Skeletal muscle satellite cell (primary cell): ENCODE data around the gene RAB11FIP5.

Experiments used
- H3K27me3 ChIP-seq: 2 replicates; pipeline ENCODE4 v1.7.0; 2013; ENCODE audit warnings: low read length; ENCODE audit not compliant: control insufficient read depth, insufficient read depth
- H3K36me3 ChIP-seq: 2 replicates; pipeline ENCODE4 v1.7.0; 2013; ENCODE audit warnings: mild to moderate bottlenecking, control low read depth, low read length; ENCODE audit not compliant: insufficient read depth
- H3K4me1 ChIP-seq: 2 replicates; pipeline ENCODE4 v1.7.0; 2013; ENCODE audit warnings: low read length; ENCODE audit not compliant: control insufficient read depth, insufficient read depth
- H3K4me2 ChIP-seq: 2 replicates; pipeline ENCODE4 v1.7.0; 2013; ENCODE audit warnings: mild to moderate bottlenecking, low read length
- H3K4me3 ChIP-seq: 2 replicates; pipeline ENCODE4 v1.7.0; 2013; ENCODE audit warnings: low read length
- H3K9ac ChIP-seq: 2 replicates; pipeline ENCODE4 v1.7.0; 2013; ENCODE audit warnings: mild to moderate bottlenecking, low read depth, low read length, moderate library complexity
- H3K9me3 ChIP-seq: replicated peaks from 2 replicates; pipeline ENCODE4 v1.7.0; 2013; ENCODE audit warnings: mild to moderate bottlenecking, control low read depth, low read length

RAB11FIP5 gene

DNA sequence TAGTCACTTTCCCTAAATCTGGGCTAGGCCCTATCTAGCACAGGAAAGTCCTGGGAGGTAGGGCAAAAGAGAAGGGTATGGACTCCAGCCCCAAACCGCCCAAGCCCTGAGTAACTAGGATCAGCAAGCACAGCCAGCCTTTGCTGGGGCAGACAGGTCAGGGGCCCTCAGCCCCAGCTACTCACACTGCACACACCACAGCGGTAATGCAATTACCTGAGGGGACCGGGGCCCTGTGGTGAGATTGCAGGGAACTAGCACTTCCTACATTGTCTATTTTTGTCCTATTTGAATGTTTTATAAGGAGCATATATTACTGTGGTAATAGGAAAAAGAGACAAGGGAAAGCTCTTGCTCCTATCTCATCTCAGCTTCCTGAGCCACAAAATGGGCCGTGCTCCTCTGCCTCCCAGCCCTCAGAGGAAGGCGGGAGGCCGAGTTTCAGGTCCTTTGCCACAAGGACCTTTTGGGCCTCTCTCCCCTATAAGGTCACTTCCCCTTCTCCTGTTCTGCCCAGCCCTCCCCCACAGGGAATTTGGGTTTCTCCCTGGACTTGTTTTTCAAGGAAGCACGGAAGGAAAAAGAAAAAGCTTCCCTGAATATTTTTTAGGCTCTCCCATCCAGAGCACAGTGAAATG lies 20.5 kb downstream of the RAB11FIP5 start:
- Histone ChIP-seq H3K36me3 (peaks cover 15% of the 10 kb centered on the region), H3K9ac (no peak overlapping the region), H3K4me1 (peaks cover 23% of the 10 kb centered on the region), H3K9me3 (no peaks in the 10 kb centered on the region), H3K4me3 (no peak overlapping the region), H3K27me3 (no peaks in the 10 kb centered on the region), H3K4me2 (no peak overlapping the region)

DNA sequence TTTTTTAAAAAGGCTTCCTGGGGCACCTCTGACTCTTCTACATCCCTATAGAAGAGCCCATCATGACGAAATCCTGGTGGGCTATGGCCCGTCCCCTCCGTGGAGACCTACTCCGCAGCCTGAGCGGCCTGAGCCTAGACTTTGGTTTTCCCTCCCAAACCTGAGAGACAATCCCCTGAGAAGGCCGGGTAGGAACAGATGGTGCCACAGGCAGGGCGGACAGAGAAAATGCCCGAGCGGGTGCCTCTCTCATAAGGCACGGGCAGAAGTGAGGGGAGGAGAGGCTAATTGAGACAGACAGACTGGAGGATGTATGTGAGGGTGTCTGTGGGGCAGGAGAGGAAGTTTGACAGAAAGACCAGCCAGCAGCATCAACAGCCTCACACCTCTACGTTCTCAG lies 21.1 kb downstream of the RAB11FIP5 start:
- H3K4me3 ChIP-seq = no peak overlapping the region
- no peaks in the 10 kb centered on the region for H3K27me3 ChIP-seq
- H3K36me3 ChIP-seq = peaks cover 20% of the 10 kb centered on the region
- no peak overlapping the region for H3K4me2 ChIP-seq
- H3K4me1 ChIP-seq = peaks cover 23% of the 10 kb centered on the region
- no peaks in the 10 kb centered on the region for H3K9me3 ChIP-seq
- no peak overlapping the region for H3K9ac ChIP-seq

DNA sequence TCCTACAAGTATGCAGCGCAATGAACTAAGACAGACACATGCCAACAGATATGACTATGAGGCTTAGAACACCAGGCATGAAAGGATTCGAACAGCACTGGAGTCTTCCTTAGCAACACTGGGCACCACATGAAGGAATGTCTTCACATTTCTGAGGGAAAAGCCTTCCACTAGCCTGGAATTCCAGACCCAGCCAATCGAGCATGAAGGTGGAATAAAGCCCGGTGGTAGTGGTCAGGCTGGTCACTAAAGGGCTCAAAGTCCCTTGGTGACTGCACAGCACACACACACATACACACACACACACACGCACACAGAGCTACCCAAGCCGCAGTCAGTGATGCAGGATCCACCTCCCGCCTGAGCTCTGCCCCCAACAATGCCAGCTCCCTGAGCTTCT lies 21.6 kb downstream of the RAB11FIP5 start:
- H3K9me3 ChIP-seq = no peaks in the 10 kb centered on the region
- H3K4me1 ChIP-seq = peaks cover 23% of the 10 kb centered on the region
- H3K36me3 ChIP-seq = peaks cover 26% of the 10 kb centered on the region

DNA sequence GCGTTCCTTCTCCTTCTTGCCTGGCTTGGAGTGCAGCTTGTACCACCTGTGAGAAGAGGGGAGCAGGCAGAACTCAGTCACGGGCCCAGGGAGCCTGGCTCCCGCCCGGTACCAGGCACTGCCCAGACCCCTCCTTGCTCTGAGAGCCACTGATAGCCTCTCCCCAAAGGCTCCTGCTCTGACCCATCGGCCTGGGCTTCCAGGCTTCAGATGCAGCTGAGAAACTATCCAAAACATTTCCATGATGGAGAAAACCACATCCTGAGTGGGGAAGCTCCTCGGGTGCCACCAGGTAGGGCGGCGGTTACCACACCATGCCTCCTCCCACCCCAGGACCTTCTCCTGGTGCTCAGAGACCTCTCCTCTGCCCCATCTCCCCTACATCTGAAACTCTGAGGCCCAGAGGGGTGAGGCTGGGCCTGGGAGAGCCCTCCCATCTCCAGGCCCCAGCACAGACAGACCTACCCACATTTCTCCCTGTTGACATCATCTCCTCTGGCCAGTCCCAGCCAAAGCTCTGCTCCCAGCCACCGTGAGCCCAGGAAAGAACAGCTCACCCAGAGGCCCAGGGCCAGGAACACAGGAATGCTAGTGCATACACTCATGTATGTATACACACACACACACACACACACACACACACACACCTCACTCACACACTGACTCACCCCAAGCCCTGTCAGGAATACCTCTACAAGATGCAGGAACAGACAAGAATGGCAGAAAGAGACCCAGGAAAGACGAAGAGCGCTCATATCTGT lies 23.3 kb downstream of the RAB11FIP5 start:
- Histone ChIP-seq H3K4me2 (peak overlapping the region; percentile 54), H3K9me3 (no peaks in the 10 kb centered on the region), H3K4me3 (peak overlapping the region; percentile 14), H3K27me3 (no peaks in the 10 kb centered on the region), H3K36me3 (peaks cover 38% of the 10 kb centered on the region), H3K4me1 (peaks cover 23% of the 10 kb centered on the region), H3K9ac (peak overlapping the region; percentile 70)

More for the DNA sequence above, 21.6 kb downstream of the RAB11FIP5 start:
- Histone ChIP-seq H3K9ac (no peak overlapping the region), H3K4me2 (no peak overlapping the region), H3K4me3 (no peak overlapping the region), H3K27me3 (no peaks in the 10 kb centered on the region)

DNA sequence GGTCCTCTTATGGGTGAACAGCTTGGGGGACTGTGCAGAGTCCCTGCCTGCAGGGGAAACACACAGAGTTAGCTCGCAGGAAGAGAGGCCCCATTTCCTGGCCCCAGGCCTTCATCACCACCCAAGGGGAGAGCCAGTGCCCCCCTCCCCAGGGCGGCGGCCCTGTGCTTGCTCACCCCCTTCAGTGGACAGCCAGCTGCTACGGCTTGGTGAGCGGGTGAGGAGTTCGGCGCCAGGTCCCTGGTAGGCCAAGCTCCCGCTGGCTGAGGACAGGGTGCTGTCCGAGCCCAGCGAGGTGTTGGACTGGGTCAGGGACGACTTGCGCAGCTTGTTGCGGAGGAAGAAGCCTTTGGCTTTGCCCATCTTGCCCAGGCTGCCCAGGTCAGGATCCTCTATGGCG lies 24.0 kb downstream of the RAB11FIP5 start:
- Histone ChIP-seq H3K36me3 (peaks cover 40% of the 10 kb centered on the region), H3K9me3 (no peaks in the 10 kb centered on the region), H3K4me2 (no peak overlapping the region), H3K4me3 (no peak overlapping the region), H3K4me1 (peaks cover 23% of the 10 kb centered on the region), H3K27me3 (no peaks in the 10 kb centered on the region), H3K9ac (peak overlapping the region; percentile 70)

DNA sequence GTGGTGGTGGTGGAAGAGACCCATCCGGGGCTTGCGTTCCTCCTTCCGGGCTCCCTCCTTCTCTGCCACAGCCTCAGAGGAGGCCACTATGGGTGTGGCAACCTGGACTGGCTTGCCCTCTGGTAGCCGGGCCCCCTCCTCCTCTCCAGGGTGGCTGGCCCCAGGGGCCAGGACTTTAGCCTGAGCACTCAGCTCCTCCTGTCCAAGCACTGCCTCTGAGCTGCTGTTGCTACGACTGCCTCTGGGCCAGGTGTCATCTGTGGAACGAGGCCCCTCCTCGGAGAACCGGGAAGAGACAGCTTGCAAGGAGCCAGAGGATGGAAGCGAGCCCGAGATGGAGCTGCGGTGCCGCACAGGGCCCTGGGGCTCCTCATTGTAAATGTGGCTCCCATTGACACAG lies 24.5 kb downstream of the RAB11FIP5 start:
- peaks cover 40% of the 10 kb centered on the region for H3K36me3 ChIP-seq
- peaks cover 23% of the 10 kb centered on the region for H3K4me1 ChIP-seq
- H3K27me3 ChIP-seq = no peaks in the 10 kb centered on the region
- peak overlapping the region; percentile 2 for H3K9ac ChIP-seq
- no peak overlapping the region for H3K4me3 ChIP-seq
- no peaks in the 10 kb centered on the region for H3K9me3 ChIP-seq
- H3K4me2 ChIP-seq = no peak overlapping the region

DNA sequence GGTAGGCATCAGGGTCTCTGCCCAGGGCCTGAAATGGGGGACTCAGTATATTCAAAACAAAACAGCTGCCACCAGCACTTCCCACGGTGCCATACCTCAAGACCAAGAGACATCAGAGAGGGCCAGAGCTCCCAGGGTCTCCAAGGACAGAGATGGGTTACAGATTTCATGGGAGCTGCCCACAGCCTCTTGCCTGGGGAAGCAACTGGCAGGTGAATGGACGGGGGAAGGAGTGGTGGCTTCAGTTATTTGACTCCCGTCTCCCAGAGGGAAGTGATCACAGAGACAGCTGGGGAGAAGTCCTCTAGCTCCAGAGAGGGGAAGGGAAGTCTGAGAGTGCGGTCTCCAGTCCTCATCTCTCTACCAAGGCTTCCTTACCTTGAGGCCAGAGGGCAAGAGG lies 25.4 kb downstream of the RAB11FIP5 start:
- no peak overlapping the region for H3K4me3 ChIP-seq
- H3K4me2 ChIP-seq = no peak overlapping the region
- peaks cover 40% of the 10 kb centered on the region for H3K36me3 ChIP-seq
- H3K27me3 ChIP-seq = no peaks in the 10 kb centered on the region
- H3K9me3 ChIP-seq = no peaks in the 10 kb centered on the region
- peaks cover 23% of the 10 kb centered on the region for H3K4me1 ChIP-seq
- H3K9ac ChIP-seq = no peak overlapping the region

DNA sequence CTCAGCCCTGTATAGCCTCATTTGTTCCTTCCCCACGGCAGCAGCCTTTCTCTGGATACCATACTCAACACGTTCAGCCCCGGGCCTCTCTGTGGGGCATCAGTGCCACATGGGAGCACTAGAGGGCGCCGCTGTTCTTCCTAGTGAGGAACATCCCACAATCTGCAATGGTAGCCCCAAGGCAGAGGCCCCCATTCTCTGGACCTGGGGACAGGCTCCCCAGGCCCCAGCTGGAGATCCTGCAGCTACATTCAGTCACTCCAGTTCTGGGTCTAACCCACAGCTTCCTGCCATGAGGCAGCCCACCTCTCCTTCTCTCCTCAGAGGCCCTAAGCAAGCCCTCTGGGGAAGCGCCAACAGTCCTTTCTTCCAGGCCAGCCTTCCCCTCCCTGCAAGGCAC lies 27.1 kb downstream of the RAB11FIP5 start:
- Histone ChIP-seq H3K9ac (no peak overlapping the region), H3K27me3 (no peaks in the 10 kb centered on the region), H3K4me1 (peaks cover 18% of the 10 kb centered on the region), H3K9me3 (no peaks in the 10 kb centered on the region), H3K4me2 (no peak overlapping the region), H3K4me3 (no peak overlapping the region), H3K36me3 (peaks cover 40% of the 10 kb centered on the region)

DNA sequence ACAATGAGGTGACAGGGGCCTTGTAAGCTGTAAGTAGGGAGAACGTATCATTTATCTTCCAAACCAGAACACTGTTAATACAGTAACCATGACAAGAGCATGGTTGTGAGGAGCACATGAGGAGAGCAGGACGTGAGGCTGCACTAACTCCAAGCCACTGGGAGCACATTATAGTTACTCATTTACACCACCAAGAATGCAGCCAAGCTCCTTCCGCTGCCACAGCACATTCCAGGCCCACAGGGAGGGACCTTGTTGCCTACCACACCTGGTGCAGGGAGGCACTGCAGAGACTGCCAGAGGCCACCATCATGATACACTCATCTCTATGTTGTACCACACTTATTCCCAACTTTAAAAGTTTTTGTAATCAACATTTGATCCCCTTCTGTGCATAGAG lies 27.8 kb downstream of the RAB11FIP5 start:
- H3K4me3 ChIP-seq = no peak overlapping the region
- H3K36me3 ChIP-seq = peaks cover 47% of the 10 kb centered on the region
- H3K9ac ChIP-seq = no peak overlapping the region
- H3K4me1 ChIP-seq = peaks cover 14% of the 10 kb centered on the region
- no peaks in the 10 kb centered on the region for H3K27me3 ChIP-seq
- H3K9me3 ChIP-seq = no peaks in the 10 kb centered on the region
- no peak overlapping the region for H3K4me2 ChIP-seq

DNA sequence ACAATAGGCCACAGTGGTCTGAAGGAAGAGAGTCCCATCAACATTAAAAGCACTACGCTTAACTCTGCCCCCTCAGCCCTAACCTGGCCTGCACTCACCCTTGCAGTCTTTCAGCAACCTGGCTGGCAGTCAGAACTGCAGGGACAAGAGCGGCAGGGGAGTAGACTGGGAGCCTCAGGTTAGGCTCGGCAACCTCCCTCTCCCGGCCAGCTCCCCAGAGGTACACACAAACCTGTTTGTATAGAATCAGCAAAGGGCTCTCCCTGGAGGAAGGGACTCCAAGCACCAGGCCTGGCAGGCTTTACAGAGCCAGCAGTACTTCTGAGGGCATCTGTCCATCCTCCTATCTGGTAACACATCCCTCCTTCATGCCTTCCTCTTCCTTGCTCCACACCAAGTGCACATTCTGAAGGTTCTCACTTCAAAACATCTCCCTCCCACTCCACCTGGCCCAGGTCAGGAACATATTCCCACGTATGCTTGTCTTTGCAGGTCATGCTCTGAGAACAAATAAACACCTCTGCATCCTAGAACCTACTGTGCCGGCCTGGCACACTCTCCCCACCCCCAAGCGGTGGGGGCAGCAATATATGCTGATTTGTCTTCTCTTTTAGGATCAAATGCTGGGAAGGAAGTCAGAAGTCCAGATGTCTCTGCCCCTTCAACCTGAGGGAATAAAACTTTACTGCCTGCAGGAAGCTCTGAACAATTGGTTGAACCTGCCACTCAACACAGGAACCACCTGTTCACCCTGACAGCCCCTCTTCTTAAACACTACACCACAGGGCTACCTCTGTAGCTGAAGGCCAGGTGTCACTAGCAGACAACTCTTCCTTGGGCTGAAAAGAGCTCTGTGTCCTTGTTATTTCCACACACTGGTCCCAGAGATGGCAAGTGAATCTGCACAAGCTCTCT lies 28.6 kb downstream of the RAB11FIP5 start:
- peaks cover 6% of the 10 kb centered on the region for H3K4me1 ChIP-seq
- H3K36me3 ChIP-seq = peaks cover 54% of the 10 kb centered on the region
- H3K4me2 ChIP-seq = no peak overlapping the region
- no peaks in the 10 kb centered on the region for H3K27me3 ChIP-seq
- no peaks in the 10 kb centered on the region for H3K9me3 ChIP-seq
- no peak overlapping the region for H3K4me3 ChIP-seq
- H3K9ac ChIP-seq = no peak overlapping the region
